Measurements from ENCODE around the gene AP2A1. TPM values are rescaled to one million over a fixed set of nuclear protein-coding genes. Genes with fewer than 3 reads are reported as not detected.
A peak's percentile ranks its signal among the peaks of the same experiment; 100 is the strongest.

The AP2A1 gene
- total and polyA plus RNA-seq, 4 donors = 20.1 to 123 (median 57.5) TPM

- TF ChIP-seq ATF3 (IDR thresholded peaks at IDR 0.05) (no peak), CTCF (IDR thresholded peaks at IDR 0.05; ENCODE audit: low read depth, low read length, missing input control) (no peak), RXRA (IDR thresholded peaks at IDR 0.05) (no peak), RAD21 (IDR thresholded peaks at IDR 0.05) (peak in 1 of 2 donors; percentile 10), TAF1 (conservative IDR thresholded peaks at IDR 0.05) (no peak)
Observed at GRCh38 chr19:49790866-49791265, 24.1 kb downstream of the AP2A1 start (continued).

- 96% methylated on average over 26 of the region's 26 CpGs for WGBS
- peak overlapping the region in 1 of 2 donors; percentile 6 for H3K27ac ChIP-seq (ENCODE audit: low read depth in 1 of 2, low read length in 2 of 2)
- H3K4me1 ChIP-seq (ENCODE audit: control insufficient read depth in 4 of 4, insufficient read depth in 4 of 4, low read length in 3 of 4) = no peaks in the 10 kb centered on the region
- H3K9me3 ChIP-seq (ENCODE audit: control insufficient read depth in 4 of 4, low read length in 3 of 4) = no peaks in the 10 kb centered on the region
- DNase-seq (ENCODE audit: low spot score) = no peak
- H3K27me3 ChIP-seq (ENCODE audit: control insufficient read depth in 4 of 4, insufficient read depth in 4 of 4, low read length in 3 of 4) = no peaks in the 10 kb centered on the region
- no peak for TF ChIP-seq ZBTB33 (IDR thresholded peaks at IDR 0.05)
- TF ChIP-seq HNF4G (IDR thresholded peaks at IDR 0.05) = no peak
- no peak for TF ChIP-seq JUND (IDR thresholded peaks at IDR 0.05)
- TF ChIP-seq RAD21 (IDR thresholded peaks at IDR 0.05) = no peak
- TF ChIP-seq RXRA (IDR thresholded peaks at IDR 0.05) = no peak
- TF ChIP-seq TAF1 (conservative IDR thresholded peaks at IDR 0.05) = no peak
- TF ChIP-seq REST (IDR thresholded peaks at IDR 0.05) = no peak
- TF ChIP-seq HNF4A (conservative IDR thresholded peaks at IDR 0.05) = no peak
- TF ChIP-seq CTCF (IDR thresholded peaks at IDR 0.05; ENCODE audit: low read depth, low read length, missing input control) = no peak
- H3K4me3 ChIP-seq (ENCODE audit: low read depth in 1 of 3, low read length in 3 of 3) = no peak overlapping the region
- H3K9ac ChIP-seq (ENCODE audit: low read depth in 1 of 2, low read length in 2 of 2) = no peak overlapping the region
- peaks cover 21 to 70% (median 39%) of the 10 kb centered on the region in 4 donors for H3K36me3 ChIP-seq (ENCODE audit: control insufficient read depth in 4 of 4, insufficient read depth in 3 of 4, low read depth in 1 of 4, low read length in 3 of 4)
Observed at GRCh38 chr19:49791776-49792445, 25.1 kb downstream of the AP2A1 start.

Data from liver (tissue), 9 donors.